ENCODE data around the gene GPR156.

The GPR156 gene

GRCh38 chr3:120174811-120175539 is 110.0 kb downstream of the GPR156 start:
- no peak overlapping the region for H3K4me2 ChIP-seq (ENCODE audit: low read length)
- H3K79me2 ChIP-seq (ENCODE audit: insufficient read depth, low read length) = no peaks in the 10 kb centered on the region
- no peaks in the 10 kb centered on the region for H3K4me1 ChIP-seq (ENCODE audit: insufficient read depth, low read length, severe bottlenecking)
- no peak overlapping the region for H3K27ac ChIP-seq (ENCODE audit: low read depth, low read length, poor library complexity, severe bottlenecking)
- TF ChIP-seq CTCF (IDR thresholded peaks at IDR 0.05; ENCODE audit: low read length) = no peak
- no peak for TF ChIP-seq EZH2 (IDR thresholded peaks at IDR 0.05; ENCODE audit: borderline replicate concordance, low read length)
- no peak overlapping the region for H3K4me3 ChIP-seq (ENCODE audit: low read depth, low read length, poor library complexity, severe bottlenecking)
- H3K9ac ChIP-seq (ENCODE audit: low read length) = no peak overlapping the region
- H3K9me3 ChIP-seq (ENCODE audit: low read length) = no peaks in the 10 kb centered on the region
- H4K20me1 ChIP-seq (ENCODE audit: insufficient read depth, low read length) = no peaks in the 10 kb centered on the region
- no peak overlapping the region for H2AFZ ChIP-seq (ENCODE audit: low read length)
- H3K36me3 ChIP-seq (ENCODE audit: insufficient read depth, low read length) = no peaks in the 10 kb centered on the region
- no peaks in the 10 kb centered on the region for H3K27me3 ChIP-seq (ENCODE audit: insufficient read depth, low read length)
- H3F3A ChIP-seq (ENCODE audit: insufficient read depth, low read length) = no peaks in the 10 kb centered on the region
- no peaks in the 10 kb centered on the region for H3K9me2 ChIP-seq (ENCODE audit: low read depth, low read length)

GRCh38 chr3:120173056-120173675 is 111.9 kb downstream of the GPR156 start:
- H3K36me3 ChIP-seq (ENCODE audit: insufficient read depth, low read length) = no peaks in the 10 kb centered on the region
- H4K20me1 ChIP-seq (ENCODE audit: insufficient read depth, low read length) = no peaks in the 10 kb centered on the region
- H3K4me2 ChIP-seq (ENCODE audit: low read length) = no peak overlapping the region
- H3K4me3 ChIP-seq (ENCODE audit: low read depth, low read length, poor library complexity, severe bottlenecking) = no peak overlapping the region
- no peak overlapping the region for H2AFZ ChIP-seq (ENCODE audit: low read length)
- TF ChIP-seq EZH2 (IDR thresholded peaks at IDR 0.05; ENCODE audit: borderline replicate concordance, low read length) = no peak
- no peak for TF ChIP-seq CTCF (IDR thresholded peaks at IDR 0.05; ENCODE audit: low read length)
- no peak overlapping the region for H3K9ac ChIP-seq (ENCODE audit: low read length)
- H3K79me2 ChIP-seq (ENCODE audit: insufficient read depth, low read length) = no peaks in the 10 kb centered on the region
- H3F3A ChIP-seq (ENCODE audit: insufficient read depth, low read length) = no peaks in the 10 kb centered on the region
- no peaks in the 10 kb centered on the region for H3K9me2 ChIP-seq (ENCODE audit: low read depth, low read length)
- H3K27ac ChIP-seq (ENCODE audit: low read depth, low read length, poor library complexity, severe bottlenecking) = no peak overlapping the region
- 0 out of 2 replicates have a peak, but pooled peaks cover 4% of the 10 kb centered on the region for H3K27me3 ChIP-seq (ENCODE audit: insufficient read depth, low read length)
- no peaks in the 10 kb centered on the region for H3K9me3 ChIP-seq (ENCODE audit: low read length)
- H3K4me1 ChIP-seq (ENCODE audit: insufficient read depth, low read length, severe bottlenecking) = no peaks in the 10 kb centered on the region

GRCh38 chr3:120172070-120172469 is 113.0 kb downstream of the GPR156 start:
- Histone ChIP-seq H3K27me3 (ENCODE audit: insufficient read depth, low read length) (peaks cover 4% of the 10 kb centered on the region; the same call in 1 of the 2 replicates), H3K9ac (ENCODE audit: low read length) (no peak overlapping the region), H2AFZ (ENCODE audit: low read length) (no peak overlapping the region), H3K9me2 (ENCODE audit: low read depth, low read length) (no peaks in the 10 kb centered on the region), H3K4me3 (ENCODE audit: low read depth, low read length, poor library complexity, severe bottlenecking) (no peak overlapping the region), H3K36me3 (ENCODE audit: insufficient read depth, low read length) (no peaks in the 10 kb centered on the region), H3K9me3 (ENCODE audit: low read length) (no peaks in the 10 kb centered on the region), H3K79me2 (ENCODE audit: insufficient read depth, low read length) (no peaks in the 10 kb centered on the region), H3F3A (ENCODE audit: insufficient read depth, low read length) (no peaks in the 10 kb centered on the region), H3K4me2 (ENCODE audit: low read length) (no peak overlapping the region), H4K20me1 (ENCODE audit: insufficient read depth, low read length) (no peaks in the 10 kb centered on the region), H3K27ac (ENCODE audit: low read depth, low read length, poor library complexity, severe bottlenecking) (no peak overlapping the region), H3K4me1 (ENCODE audit: insufficient read depth, low read length, severe bottlenecking) (no peaks in the 10 kb centered on the region)
- TF ChIP-seq CTCF (IDR thresholded peaks at IDR 0.05; ENCODE audit: low read length) (no peak), EZH2 (IDR thresholded peaks at IDR 0.05; ENCODE audit: borderline replicate concordance, low read length) (no peak)

All from OCI-LY1 (cell line).